Breast epithelium (tissue), 4 donors: ENCODE measurements around the gene PURB. TPM values are rescaled to one million over a fixed set of nuclear protein-coding genes. Genes with fewer than 3 reads are reported as not detected.
A peak's percentile ranks its signal among the peaks of the same experiment; 100 is the strongest.
"Not testable (repeated sequence)": the region's sequence is repeated elsewhere in the genome, so short reads cannot be mapped to it uniquely, and the experiment has no call there.

Source experiments
- DNase-seq, 2 donors: peaks; one replicate each; pipeline ENCODE4 v3.0.0-alpha.2; 2019; ENCODE audit warnings: low spot score in 2 of 2
- H3K27ac ChIP-seq, 2 donors: fragments of 200-600 bp; sonication (generic) in 1 of 2; one replicate each; pipeline ENCODE4 v1.5.1; 2016 to 2019; ENCODE audit warnings: mild to moderate bottlenecking in 1 of 2
- H3K27me3 ChIP-seq, 2 donors: fragments of 200-600 bp; sonication (generic) in 1 of 2; one replicate each; pipeline versions ENCODE4 v1.5.1 to v1.6.0; 2017 to 2019; ENCODE audit warnings: control low read depth in 1 of 2, mild to moderate bottlenecking in 1 of 2
- H3K36me3 ChIP-seq: fragments of 200-600 bp; one replicate; pipeline ENCODE4 v1.5.1; 2019
- H3K4me1 ChIP-seq, 2 donors: fragments of 200-600 bp; sonication (generic); one replicate each; pipeline ENCODE4 v1.5.1; 2016 to 2019; ENCODE audit warnings: control low read depth in 1 of 2
- H3K4me3 ChIP-seq, 3 donors: fragments of 200-600 bp; sonication (generic); 1 replicate in 2 of 3; 2 replicates in 1 of 3; pipeline ENCODE4 v1.5.1; 2016 to 2019; ENCODE audit warnings: mild to moderate bottlenecking in 3 of 3, moderate library complexity in 2 of 3
- H3K9me3 ChIP-seq, 2 donors: fragments of 200-600 bp; sonication (generic) in 1 of 2; one replicate each; pipeline ENCODE4 v1.5.1; 2016 to 2019; ENCODE audit warnings: control low read depth in 1 of 2
- POLR2A ChIP-seq: fragments of 450-650 bp; IDR thresholded peaks from one replicate; pipeline ENCODE4 v1.6.1; 2016; ENCODE audit warnings: antibody characterized with exemption, mild to moderate bottlenecking, moderate library complexity
- POLR2AphosphoS5 ChIP-seq, 3 donors: sonication (generic); formaldehyde crosslinking; IDR thresholded peaks; one replicate each; pipeline ENCODE4 v1.6.1; 2017; ENCODE audit warnings: antibody characterized with exemption in 3 of 3
- intact Hi-C: fragments of 100-400 bp; cut with DNase I; formaldehyde crosslinking; loops from one replicate; pipeline ENCODE4 v1.15.1; 2023; ENCODE audit warnings: low total_unique reads
- total RNA-seq, 3 donors: library from RNA; depleted of rRNA; stranded (reverse); fragments of >200 nt; gene quantifications; one replicate each; pipeline ENCODE4 v1.1.0, GENCODE V29; 2016
- TF ChIP-seq, protein P1 (sequence below), 3 donors: fragments of 450-650 bp; IDR thresholded peaks; one replicate each; pipeline ENCODE4 v1.5.1; 2016 to 2017; ENCODE audit warnings: antibody characterized with exemption in 3 of 3, mild to moderate bottlenecking in 3 of 3, moderate library complexity in 3 of 3

Gene PURB
- total RNA-seq, 3 donors from 2014 or later, result 22.7 to 27.2 (median 24.9) TPM

- Histone ChIP-seq H3K4me3 (peak overlapping the region; percentile 51 to 93 (median 68)), H3K27ac (peak overlapping the region; percentile 90 to 99), H3K9me3 (no peaks in the 10 kb centered on the region), H3K4me1 (peaks cover 3 to 4% of the 10 kb centered on the region in 2 donors), H3K27me3 (no peaks in the 10 kb centered on the region), H3K36me3 (no peaks in the 10 kb centered on the region)
- no peak for DNase-seq
- TF ChIP-seq, protein P1, sequence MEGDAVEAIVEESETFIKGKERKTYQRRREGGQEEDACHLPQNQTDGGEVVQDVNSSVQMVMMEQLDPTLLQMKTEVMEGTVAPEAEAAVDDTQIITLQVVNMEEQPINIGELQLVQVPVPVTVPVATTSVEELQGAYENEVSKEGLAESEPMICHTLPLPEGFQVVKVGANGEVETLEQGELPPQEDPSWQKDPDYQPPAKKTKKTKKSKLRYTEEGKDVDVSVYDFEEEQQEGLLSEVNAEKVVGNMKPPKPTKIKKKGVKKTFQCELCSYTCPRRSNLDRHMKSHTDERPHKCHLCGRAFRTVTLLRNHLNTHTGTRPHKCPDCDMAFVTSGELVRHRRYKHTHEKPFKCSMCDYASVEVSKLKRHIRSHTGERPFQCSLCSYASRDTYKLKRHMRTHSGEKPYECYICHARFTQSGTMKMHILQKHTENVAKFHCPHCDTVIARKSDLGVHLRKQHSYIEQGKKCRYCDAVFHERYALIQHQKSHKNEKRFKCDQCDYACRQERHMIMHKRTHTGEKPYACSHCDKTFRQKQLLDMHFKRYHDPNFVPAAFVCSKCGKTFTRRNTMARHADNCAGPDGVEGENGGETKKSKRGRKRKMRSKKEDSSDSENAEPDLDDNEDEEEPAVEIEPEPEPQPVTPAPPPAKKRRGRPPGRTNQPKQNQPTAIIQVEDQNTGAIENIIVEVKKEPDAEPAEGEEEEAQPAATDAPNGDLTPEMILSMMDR (IDR thresholded peaks at IDR 0.05), result no peak
- no peak for TF ChIP-seq POLR2A
- TF ChIP-seq POLR2AphosphoS5 (IDR thresholded peaks at IDR 0.05), result no peak
- intact Hi-C loops, result no loop called here
Measured at GRCh38 chr7:44846816-44847508, 38.4 kb downstream of the PURB start.

DNA sequence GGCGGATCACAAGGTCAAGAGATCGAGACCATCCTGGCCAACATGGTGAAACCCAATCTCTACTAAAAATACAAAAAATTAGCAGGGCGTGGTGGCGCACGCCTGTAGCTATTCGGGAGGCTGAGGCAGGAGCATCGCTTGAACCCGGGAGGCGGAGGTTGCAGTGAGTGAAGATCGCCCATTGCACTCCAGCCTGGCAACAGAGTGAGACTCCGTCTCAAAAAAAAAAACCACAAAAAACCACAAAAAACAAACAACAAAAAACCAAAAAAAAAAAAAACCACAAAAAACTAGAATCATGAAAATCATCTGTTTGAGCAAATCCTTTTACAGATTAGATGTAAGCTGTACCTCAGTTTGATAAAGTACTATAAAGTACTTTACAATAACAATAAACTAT, 38.9 kb downstream of the PURB start:
- intact Hi-C loops, DNase-seq, H3K36me3 ChIP-seq, H3K27me3 ChIP-seq, H3K4me1 ChIP-seq, H3K9me3 ChIP-seq: not testable (repeated sequence)
- H3K27ac ChIP-seq, result peak overlapping the region; percentile 90 to 99
- H3K4me3 ChIP-seq, result peak overlapping the region; percentile 3 to 93 (median 68)

DNA sequence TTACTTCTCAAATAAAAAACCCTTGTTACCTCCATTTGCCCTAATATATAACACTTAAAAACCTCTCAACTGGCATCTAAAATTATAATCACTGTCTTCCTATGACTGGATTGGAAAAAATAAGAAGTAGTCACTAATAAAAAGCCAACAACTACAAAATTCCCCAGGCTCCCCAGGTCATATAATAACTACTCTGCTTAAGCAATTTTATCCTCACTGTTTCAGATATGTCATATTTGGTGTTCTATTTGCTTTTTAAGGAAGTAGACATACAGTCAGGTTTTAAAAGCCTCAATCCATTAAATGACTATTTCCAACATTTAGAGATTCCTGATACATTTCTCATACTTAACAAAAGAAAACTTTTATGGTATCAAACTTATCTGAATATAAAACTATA, 39.9 kb downstream of the PURB start:
- Histone ChIP-seq H3K9me3 (no peaks in the 10 kb centered on the region), H3K27ac (no peak overlapping the region), H3K4me1 (peaks cover 3 to 4% of the 10 kb centered on the region in 2 donors), H3K4me3 (no peak overlapping the region), H3K36me3 (no peaks in the 10 kb centered on the region), H3K27me3 (no peaks in the 10 kb centered on the region)
- no peak for DNase-seq
- intact Hi-C loops, result no loop called here
- TF ChIP-seq POLR2A, result no peak
- TF ChIP-seq, protein P1 (IDR thresholded peaks at IDR 0.05), result no peak
- TF ChIP-seq POLR2AphosphoS5 (IDR thresholded peaks at IDR 0.05), result no peak

DNA sequence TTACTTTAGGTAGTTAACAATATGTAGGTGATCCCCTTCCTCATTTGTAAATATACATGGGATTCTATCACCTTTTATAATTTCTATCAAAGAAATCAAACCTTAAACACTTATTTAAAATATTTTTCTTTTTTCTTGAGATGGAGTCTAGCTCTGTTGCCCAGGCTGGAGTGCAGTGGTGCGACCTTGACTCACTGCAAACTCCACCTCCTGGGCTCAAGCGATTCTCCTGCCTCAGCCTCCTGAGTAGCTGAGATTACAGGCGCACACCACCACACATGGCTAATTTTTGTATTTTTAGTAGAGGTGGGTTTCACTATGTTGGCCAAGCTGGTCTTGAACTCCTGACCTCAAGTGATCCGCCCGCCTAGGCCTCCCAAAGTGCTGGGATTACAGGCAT, 41.9 kb downstream of the PURB start:
- H3K4me3 ChIP-seq, H3K9me3 ChIP-seq, H3K4me1 ChIP-seq, intact Hi-C loops, H3K36me3 ChIP-seq, H3K27me3 ChIP-seq, DNase-seq, H3K27ac ChIP-seq: not testable (repeated sequence)

GRCh38 chr7:44842675-44843074, 42.7 kb downstream of the PURB start:
- H3K4me1 ChIP-seq, DNase-seq, intact Hi-C loops: not testable (repeated sequence)

GRCh38 chr7:44838751-44839150, 46.6 kb downstream of the PURB start:
- TF ChIP-seq POLR2A (no peak), POLR2AphosphoS5 (IDR thresholded peaks at IDR 0.05) (no peak)
- TF ChIP-seq, protein P1 (IDR thresholded peaks at IDR 0.05), result no peak
- no peak overlapping the region for H3K27ac ChIP-seq
- H3K27me3 ChIP-seq, result no peaks in the 10 kb centered on the region
- intact Hi-C loops, result no loop called here
- H3K36me3 ChIP-seq, result no peaks in the 10 kb centered on the region
- H3K9me3 ChIP-seq, result no peaks in the 10 kb centered on the region
- H3K4me3 ChIP-seq, result no peak overlapping the region
- DNase-seq, result no peak
- H3K4me1 ChIP-seq, result no peaks in the 10 kb centered on the region

More at GRCh38 chr7:44842675-44843074, 42.7 kb downstream of the PURB start:
- peak overlapping the region in 1 of 2 donors; percentile 28 for H3K27ac ChIP-seq
- H3K36me3 ChIP-seq, H3K4me3 ChIP-seq, H3K9me3 ChIP-seq, H3K27me3 ChIP-seq: not testable (repeated sequence)

DNA sequence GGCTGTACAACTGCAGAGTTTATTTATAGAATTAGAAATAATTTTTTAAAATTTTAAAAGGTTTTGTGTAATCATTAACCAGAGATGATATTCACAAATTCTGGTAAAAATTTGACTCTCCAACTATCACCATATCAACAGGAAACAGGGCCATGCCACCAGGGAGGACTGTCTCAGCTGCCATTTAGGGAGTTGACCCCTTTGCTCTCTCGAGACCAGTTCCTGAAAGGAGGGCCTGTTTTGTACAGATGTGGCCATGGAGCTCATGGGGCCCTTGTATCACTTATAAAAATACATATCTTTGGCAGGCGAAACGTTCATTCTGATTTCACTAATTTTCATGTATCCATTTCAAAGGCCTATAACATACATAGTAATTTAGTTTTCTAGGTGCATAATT, 57.8 kb downstream of the PURB start:
- TF ChIP-seq POLR2A (no peak), POLR2AphosphoS5 (IDR thresholded peaks at IDR 0.05) (no peak)
- TF ChIP-seq, protein P1 (IDR thresholded peaks at IDR 0.05), result no peak
- DNase-seq, result no peak
- no peak overlapping the region for H3K4me3 ChIP-seq
- no peaks in the 10 kb centered on the region for H3K9me3 ChIP-seq
- H3K27ac ChIP-seq, result no peak overlapping the region
- no peaks in the 10 kb centered on the region for H3K27me3 ChIP-seq
- intact Hi-C loops, result no loop called here
- H3K36me3 ChIP-seq, result no peaks in the 10 kb centered on the region
- no peaks in the 10 kb centered on the region for H3K4me1 ChIP-seq
